HepG2 (cell line): ENCODE measurements around the gene METTL13. TPM values are rescaled to one million over a fixed set of nuclear protein-coding genes. Genes with fewer than 3 reads are reported as not detected.

Source experiments
- ATAC-seq: fragments of 200-7000 bp; cut with Tn5 transposase; 3 replicates; pipeline ENCODE4 v1.9.1; 2020; ENCODE audit warnings: mild to moderate bottlenecking, moderate library complexity
- BruUV-seq: library from RNA; stranded (reverse); fragments of 400-500 nt; replicated peaks from 2 replicates; lab custom pipeline; 2021; lab: Mats Ljungman, UMichigan
- CTCF ChIA-PET: fragments of 300-600 bp; formaldehyde crosslinking; extraction: SDS; loops from one replicate; lab custom pipeline; 2021; ENCODE audit warnings: low total read pairs, inconsistent platforms, low intra/inter-chr PET ratio; lab: Yijun Ruan, JAX
- POLR2A ChIA-PET: fragments of 350-600 bp; sonication (Branson Sonifier 250); formaldehyde crosslinking; loops from one replicate; lab custom pipeline; 2020; ENCODE audit warnings: antibody characterized with exemption, inconsistent platforms; lab: Yijun Ruan, JAX
- DNase-seq: peaks from one replicate; pipeline ENCODE4 v3.0.0-alpha.2; 2015; ENCODE audit warnings: low spot score
- FAIRE-seq: peaks from 3 replicates; lab custom pipeline; 2011; peaks lifted over from hg19 to GRCh38; lab: Jason Lieb, UNC
- H2AFZ ChIP-seq: one replicate; pipeline ENCODE4 v1.6.1; 2011; ENCODE audit warnings: low read length, inconsistent platforms
- H3K27ac ChIP-seq: fragments of 300-600 bp; 3 replicates; pipeline ENCODE4 v1.8.0; 2011; ENCODE audit warnings: mixed run types, mild to moderate bottlenecking, mixed read lengths, low read length, inconsistent platforms; ENCODE audit not compliant: insufficient read depth; ENCODE audit errors: extremely low read length
- H3K27me3 ChIP-seq, 2 experiments: fragments of 200-600 bp in 1 of 2; 2 replicates in 1 of 2; 3 replicates in 1 of 2; pipeline versions ENCODE4 v1.6.0 to v1.8.0; 2011; ENCODE audit warnings: low read length in 2 of 2, mild to moderate bottlenecking in 2 of 2, moderate library complexity in 2 of 2, inconsistent platforms in 1 of 2; ENCODE audit not compliant: insufficient read depth in 2 of 2, control insufficient read depth in 1 of 2
- H3K36me3 ChIP-seq, 2 experiments: fragments of 200-600 bp in 1 of 2; replicated peaks in 1 of 2; 2 replicates in 1 of 2; 3 replicates in 1 of 2; pipeline versions ENCODE4 v1.5.1 to v1.8.0; 2011; ENCODE audit warnings: low read length in 2 of 2, inconsistent platforms in 1 of 2; ENCODE audit not compliant: insufficient read depth in 2 of 2, control insufficient read depth in 1 of 2
- H3K4me1 ChIP-seq: 2 replicates; pipeline ENCODE4 v1.5.1; 2012; ENCODE audit warnings: low read length, inconsistent platforms; ENCODE audit not compliant: insufficient read depth
- H3K4me2 ChIP-seq: 2 replicates; pipeline ENCODE4 v1.6.0; 2011; ENCODE audit warnings: low read depth, low read length, inconsistent platforms
- H3K4me3 ChIP-seq, 3 experiments: fragments of 200-600 bp in 1 of 3; sonication (generic), shearing (Covaris generic) in 1 of 3; replicated peaks in 1 of 3; 2 replicates each; pipeline ENCODE4 v1.5.1; 2011 to 2016; ENCODE audit warnings: low read length in 3 of 3, inconsistent platforms in 2 of 3, low read depth in 2 of 3, mild to moderate bottlenecking in 2 of 3, control low read depth in 1 of 3, mixed read lengths in 1 of 3; ENCODE audit not compliant: insufficient read depth in 1 of 3
- H3K79me2 ChIP-seq: one replicate; pipeline ENCODE4 v1.6.1; 2011; ENCODE audit warnings: low read length, inconsistent platforms; ENCODE audit not compliant: insufficient read depth
- H3K9ac ChIP-seq: 2 replicates; pipeline ENCODE4 v1.6.0; 2011; ENCODE audit warnings: mild to moderate bottlenecking, low read depth, low read length, inconsistent platforms; ENCODE audit not compliant: insufficient read depth
- H3K9me3 ChIP-seq: 2 replicates; pipeline ENCODE4 v1.5.1; 2012; ENCODE audit warnings: mild to moderate bottlenecking, low read length
- H4K20me1 ChIP-seq: 2 replicates; pipeline ENCODE4 v1.6.0; 2011; ENCODE audit warnings: inconsistent platforms, mild to moderate bottlenecking, low read length, moderate library complexity; ENCODE audit not compliant: insufficient read depth
- ARHGAP35 ChIP-seq: sonication (generic); formaldehyde crosslinking; IDR thresholded peaks from 2 replicates; pipeline ENCODE4 v1.9.0; 2022; ENCODE audit warnings: mild to moderate bottlenecking, inconsistent platforms, moderate library complexity, missing genetic modification reagents, borderline replicate concordance
- ARNT ChIP-seq: fragments of 450-650 bp; IDR thresholded peaks from 2 replicates; pipeline ENCODE4 v1.6.1; 2017
- CENPT ChIP-seq: sonication (generic); formaldehyde crosslinking; IDR thresholded peaks from 2 replicates; pipeline ENCODE4 v1.8.0; 2022; ENCODE audit warnings: low read depth, mild to moderate bottlenecking, moderate library complexity, missing genetic modification reagents
- ZNF510 ChIP-seq: sonication (generic); formaldehyde crosslinking; IDR thresholded peaks from 2 replicates; pipeline ENCODE4 v1.4.0; 2020; ENCODE audit warnings: low read depth, mild to moderate bottlenecking, missing genetic modification reagents
- ZSCAN9 ChIP-seq: IDR thresholded peaks from 2 replicates; pipeline ENCODE4 v1.6.1; 2016; ENCODE audit warnings: borderline replicate concordance
- WGBS: methylation state at CpG from one replicate; pipeline ENCODE4 v1.1.6; 2017; ENCODE audit warnings: low lambda C conversion rate; 5-methylcytosine and 5-hydroxymethylcytosine counted together
- in situ Hi-C: cut with HindIII; loops from 2 replicates; pipeline ENCODE4 v1.10.0; 2017; ENCODE audit warnings: low pct_unique_long_range_greater_than_20kb; ENCODE audit not compliant: extremely low pct_ligation_motif_present
- intact Hi-C: fragments of 100-400 bp; cut with micrococcal nuclease; formaldehyde crosslinking; loops from one replicate; pipeline ENCODE4 v1.10.0; 2022; ENCODE audit not compliant: unreplicated experiment
- polyA plus RNA-seq, 8 experiments: library from polyadenylated mRNA; depleted of rRNA in 3 of 8; stranded (reverse) in 7 of 8; unstranded in 1 of 8; fragments of >200 nt; fragmentation: Illumina TruSeq in 4 of 8; extraction: Trizol in 4 of 8; gene quantifications; 2 replicates each; pipeline versions ENCODE4 v1.2.1 to v1.2.3, GENCODE V29; 2011 to 2016; ENCODE audit warnings: low read depth in 4 of 8, missing spikeins in 1 of 8, mixed read lengths in 1 of 8; ENCODE audit not compliant: insufficient read depth in 1 of 8
- total RNA-seq, 5 experiments: library from RNA; depleted of rRNA; stranded (reverse); fragments of >200 nt; fragmentation: Illumina TruSeq; extraction: Trizol; gene quantifications; 2 replicates each; pipeline ENCODE4 v1.2.3, GENCODE V29; 2016; ENCODE audit warnings: low read depth in 1 of 5
- TF ChIP-seq, protein P1 (sequence below): sonication (generic); formaldehyde crosslinking; IDR thresholded peaks from 2 replicates; pipeline ENCODE4 v1.5.0; 2020; ENCODE audit warnings: missing genetic modification reagents
- TF ChIP-seq, protein P2 (sequence below): sonication (generic); formaldehyde crosslinking; IDR thresholded peaks from 2 replicates; pipeline ENCODE4 v1.4.0; 2020; ENCODE audit warnings: missing genetic modification reagents, borderline replicate concordance
- TF ChIP-seq, protein P3 (sequence below): sonication (generic); formaldehyde crosslinking; IDR thresholded peaks from 2 replicates; pipeline ENCODE4 v1.5.0; 2020; ENCODE audit warnings: missing genetic modification reagents
- TF ChIP-seq, protein P4 (sequence below): sonication (generic); formaldehyde crosslinking; IDR thresholded peaks from 2 replicates; pipeline ENCODE4 v1.4.0; 2020; ENCODE audit warnings: missing genetic modification reagents

Gene METTL13
- total and polyA plus RNA-seq, 2 of the 13 experiments (the other 11 are each of a cell fraction or from before 2014, with no cell fraction given), result 18.6 to 22.8 TPM

DNA sequence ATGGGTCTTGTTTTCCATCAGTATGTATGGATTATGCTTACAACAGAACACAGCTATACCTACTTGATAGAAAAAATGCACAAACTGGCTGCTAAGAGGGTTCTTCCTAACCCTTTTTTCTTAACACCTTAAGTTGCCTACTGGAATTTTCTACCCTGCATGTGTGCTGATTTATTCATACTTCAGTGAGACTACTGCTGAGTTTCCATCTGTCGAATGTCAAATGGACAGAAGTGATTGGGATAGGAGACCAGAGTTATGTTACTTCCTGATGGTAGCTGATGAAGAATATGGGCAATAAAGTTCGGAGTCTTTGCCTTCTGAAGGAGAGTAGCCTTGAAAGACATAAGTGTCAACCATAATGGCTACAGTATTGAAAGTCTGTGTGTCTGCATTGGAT is 53.4 kb downstream of the METTL13 start:
- Histone ChIP-seq H3K9me3 (no peaks in the 10 kb centered on the region), H3K36me3 (no peaks in the 10 kb centered on the region), H3K4me2 (no peak overlapping the region), H3K27ac (no peak overlapping the region), H3K27me3 (0 out of 5 replicates have a peak, but pooled peaks cover 0 to 4% of the 10 kb centered on the region in 2 experiments), H3K4me1 (no peaks in the 10 kb centered on the region), H4K20me1 (no peaks in the 10 kb centered on the region), H2AFZ (no peak overlapping the region), H3K79me2 (no peaks in the 10 kb centered on the region), H3K9ac (no peak overlapping the region), H3K4me3 (no peak overlapping the region)
- no TSS peak for BruUV-seq
- TF ChIP-seq ARHGAP35 (CRISPR knock-in tag) (no peak), ZSCAN9 (CRISPR knock-in tag) (no peak), CENPT (CRISPR knock-in tag) (no peak), ZNF510 (no peak), ARNT (no peak)
- TF ChIP-seq, protein P1, sequence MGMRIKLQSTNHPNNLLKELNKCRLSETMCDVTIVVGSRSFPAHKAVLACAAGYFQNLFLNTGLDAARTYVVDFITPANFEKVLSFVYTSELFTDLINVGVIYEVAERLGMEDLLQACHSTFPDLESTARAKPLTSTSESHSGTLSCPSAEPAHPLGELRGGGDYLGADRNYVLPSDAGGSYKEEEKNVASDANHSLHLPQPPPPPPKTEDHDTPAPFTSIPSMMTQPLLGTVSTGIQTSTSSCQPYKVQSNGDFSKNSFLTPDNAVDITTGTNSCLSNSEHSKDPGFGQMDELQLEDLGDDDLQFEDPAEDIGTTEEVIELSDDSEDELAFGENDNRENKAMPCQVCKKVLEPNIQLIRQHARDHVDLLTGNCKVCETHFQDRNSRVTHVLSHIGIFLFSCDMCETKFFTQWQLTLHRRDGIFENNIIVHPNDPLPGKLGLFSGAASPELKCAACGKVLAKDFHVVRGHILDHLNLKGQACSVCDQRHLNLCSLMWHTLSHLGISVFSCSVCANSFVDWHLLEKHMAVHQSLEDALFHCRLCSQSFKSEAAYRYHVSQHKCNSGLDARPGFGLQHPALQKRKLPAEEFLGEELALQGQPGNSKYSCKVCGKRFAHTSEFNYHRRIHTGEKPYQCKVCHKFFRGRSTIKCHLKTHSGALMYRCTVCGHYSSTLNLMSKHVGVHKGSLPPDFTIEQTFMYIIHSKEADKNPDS (CRISPR knock-in tag), result no peak
- TF ChIP-seq, protein P2, sequence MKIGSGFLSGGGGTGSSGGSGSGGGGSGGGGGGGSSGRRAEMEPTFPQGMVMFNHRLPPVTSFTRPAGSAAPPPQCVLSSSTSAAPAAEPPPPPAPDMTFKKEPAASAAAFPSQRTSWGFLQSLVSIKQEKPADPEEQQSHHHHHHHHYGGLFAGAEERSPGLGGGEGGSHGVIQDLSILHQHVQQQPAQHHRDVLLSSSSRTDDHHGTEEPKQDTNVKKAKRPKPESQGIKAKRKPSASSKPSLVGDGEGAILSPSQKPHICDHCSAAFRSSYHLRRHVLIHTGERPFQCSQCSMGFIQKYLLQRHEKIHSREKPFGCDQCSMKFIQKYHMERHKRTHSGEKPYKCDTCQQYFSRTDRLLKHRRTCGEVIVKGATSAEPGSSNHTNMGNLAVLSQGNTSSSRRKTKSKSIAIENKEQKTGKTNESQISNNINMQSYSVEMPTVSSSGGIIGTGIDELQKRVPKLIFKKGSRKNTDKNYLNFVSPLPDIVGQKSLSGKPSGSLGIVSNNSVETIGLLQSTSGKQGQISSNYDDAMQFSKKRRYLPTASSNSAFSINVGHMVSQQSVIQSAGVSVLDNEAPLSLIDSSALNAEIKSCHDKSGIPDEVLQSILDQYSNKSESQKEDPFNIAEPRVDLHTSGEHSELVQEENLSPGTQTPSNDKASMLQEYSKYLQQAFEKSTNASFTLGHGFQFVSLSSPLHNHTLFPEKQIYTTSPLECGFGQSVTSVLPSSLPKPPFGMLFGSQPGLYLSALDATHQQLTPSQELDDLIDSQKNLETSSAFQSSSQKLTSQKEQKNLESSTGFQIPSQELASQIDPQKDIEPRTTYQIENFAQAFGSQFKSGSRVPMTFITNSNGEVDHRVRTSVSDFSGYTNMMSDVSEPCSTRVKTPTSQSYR (CRISPR knock-in tag), result no peak
- TF ChIP-seq, protein P3, sequence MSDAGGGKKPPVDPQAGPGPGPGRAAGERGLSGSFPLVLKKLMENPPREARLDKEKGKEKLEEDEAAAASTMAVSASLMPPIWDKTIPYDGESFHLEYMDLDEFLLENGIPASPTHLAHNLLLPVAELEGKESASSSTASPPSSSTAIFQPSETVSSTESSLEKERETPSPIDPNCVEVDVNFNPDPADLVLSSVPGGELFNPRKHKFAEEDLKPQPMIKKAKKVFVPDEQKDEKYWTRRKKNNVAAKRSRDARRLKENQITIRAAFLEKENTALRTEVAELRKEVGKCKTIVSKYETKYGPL, result no peak
- TF ChIP-seq, protein P4, sequence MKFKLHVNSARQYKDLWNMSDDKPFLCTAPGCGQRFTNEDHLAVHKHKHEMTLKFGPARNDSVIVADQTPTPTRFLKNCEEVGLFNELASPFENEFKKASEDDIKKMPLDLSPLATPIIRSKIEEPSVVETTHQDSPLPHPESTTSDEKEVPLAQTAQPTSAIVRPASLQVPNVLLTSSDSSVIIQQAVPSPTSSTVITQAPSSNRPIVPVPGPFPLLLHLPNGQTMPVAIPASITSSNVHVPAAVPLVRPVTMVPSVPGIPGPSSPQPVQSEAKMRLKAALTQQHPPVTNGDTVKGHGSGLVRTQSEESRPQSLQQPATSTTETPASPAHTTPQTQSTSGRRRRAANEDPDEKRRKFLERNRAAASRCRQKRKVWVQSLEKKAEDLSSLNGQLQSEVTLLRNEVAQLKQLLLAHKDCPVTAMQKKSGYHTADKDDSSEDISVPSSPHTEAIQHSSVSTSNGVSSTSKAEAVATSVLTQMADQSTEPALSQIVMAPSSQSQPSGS (CRISPR knock-in tag), result no peak
- intact Hi-C loops, result no loop called here
- POLR2A ChIA-PET, result no interaction called here
- CTCF ChIA-PET, result no interaction called here
- in situ Hi-C loops, result no loop called here
- FAIRE-seq (no peak), ATAC-seq (no peak), DNase-seq (no peak)
- 3% methylated on average over 2 of the region's 2 CpGs for WGBS
